Liver (tissue), 9 donors: ENCODE measurements around the gene WDHD1. TPM values are rescaled to one million over a fixed set of nuclear protein-coding genes. Genes with fewer than 3 reads are reported as not detected.

Source experiments
- DNase-seq: peaks from one replicate; pipeline ENCODE4 v3.0.0-alpha.2; 2017; ENCODE audit warnings: low spot score
- H3K27ac ChIP-seq, 2 donors: one replicate each; pipeline ENCODE4 v1.7.0; 2013; ENCODE audit warnings: inconsistent platforms in 2 of 2, low read length in 2 of 2, control low read depth in 1 of 2, low read depth in 1 of 2, mild to moderate bottlenecking in 1 of 2
- H3K27me3 ChIP-seq, 4 donors: one replicate each; pipeline versions ENCODE4 v1.6.1 to v1.7.0; 2013; ENCODE audit warnings: low read length in 3 of 4, inconsistent platforms in 1 of 4, mild to moderate bottlenecking in 1 of 4, moderate library complexity in 1 of 4; ENCODE audit not compliant: control insufficient read depth in 4 of 4, insufficient read depth in 4 of 4
- H3K36me3 ChIP-seq, 4 donors: one replicate each; pipeline versions ENCODE4 v1.6.1 to v1.7.0; 2013; ENCODE audit warnings: low read length in 3 of 4, mild to moderate bottlenecking in 3 of 4, low read depth in 1 of 4, moderate library complexity in 1 of 4; ENCODE audit not compliant: control insufficient read depth in 4 of 4, insufficient read depth in 3 of 4
- H3K4me1 ChIP-seq, 4 donors: one replicate each; pipeline versions ENCODE4 v1.6.1 to v1.7.0; 2013; ENCODE audit warnings: low read length in 3 of 4, mild to moderate bottlenecking in 3 of 4, moderate library complexity in 1 of 4; ENCODE audit not compliant: control insufficient read depth in 4 of 4, insufficient read depth in 4 of 4
- H3K4me3 ChIP-seq, 3 donors: one replicate each; pipeline versions ENCODE4 v1.6.1 to v1.7.0; 2013; ENCODE audit warnings: low read length in 3 of 3, control low read depth in 1 of 3, low read depth in 1 of 3, mild to moderate bottlenecking in 1 of 3
- H3K9ac ChIP-seq, 2 donors: one replicate each; pipeline ENCODE4 v1.7.0; 2013; ENCODE audit warnings: low read length in 2 of 2, mild to moderate bottlenecking in 2 of 2, moderate library complexity in 2 of 2, control low read depth in 1 of 2, low read depth in 1 of 2
- H3K9me3 ChIP-seq, 4 donors: one replicate each; pipeline versions ENCODE4 v1.6.1 to v1.7.0; 2013; ENCODE audit warnings: low read length in 3 of 4; ENCODE audit not compliant: control insufficient read depth in 4 of 4
- ATF3 ChIP-seq: IDR thresholded peaks from 2 replicates; pipeline ENCODE4 v1.6.1; 2016; ENCODE audit warnings: antibody characterized with exemption
- EGR1 ChIP-seq, 2 donors: IDR thresholded peaks; 2 replicates each; pipeline ENCODE4 v1.6.1; 2016 to 2018; ENCODE audit warnings: antibody characterized with exemption in 2 of 2, low read depth in 2 of 2
- FOXA1 ChIP-seq: IDR thresholded peaks from 2 replicates; pipeline ENCODE4 v1.6.1; 2016; ENCODE audit warnings: antibody characterized with exemption
- FOXA2 ChIP-seq: IDR thresholded peaks from 2 replicates; pipeline ENCODE4 v1.6.1; 2016; ENCODE audit warnings: antibody characterized with exemption
- GABPA ChIP-seq, 2 donors: IDR thresholded peaks in 1 of 2; conservative IDR thresholded peaks in 1 of 2; 2 replicates each; pipeline ENCODE4 v1.6.1; 2016; ENCODE audit warnings: antibody characterized with exemption in 2 of 2, mild to moderate bottlenecking in 1 of 2, moderate library complexity in 1 of 2
- HNF4A ChIP-seq, 2 donors: conservative IDR thresholded peaks; 2 replicates each; pipeline ENCODE4 v1.6.1; 2016; ENCODE audit warnings: antibody characterized with exemption in 2 of 2, mild to moderate bottlenecking in 2 of 2
- JUND ChIP-seq, 2 donors: IDR thresholded peaks; 2 replicates each; pipeline ENCODE4 v1.6.1; 2016; ENCODE audit warnings: antibody characterized with exemption in 2 of 2
- NR2F2 ChIP-seq: IDR thresholded peaks from 2 replicates; pipeline ENCODE4 v1.6.1; 2016; ENCODE audit warnings: antibody characterized with exemption
- RAD21 ChIP-seq, 2 donors: IDR thresholded peaks; 2 replicates each; pipeline ENCODE4 v1.6.1; 2016; ENCODE audit warnings: antibody characterized with exemption in 2 of 2, mild to moderate bottlenecking in 2 of 2
- REST ChIP-seq: IDR thresholded peaks from 2 replicates; pipeline ENCODE4 v1.6.1; 2016; ENCODE audit warnings: antibody characterized with exemption, mild to moderate bottlenecking
- RXRA ChIP-seq, 2 donors: IDR thresholded peaks; 2 replicates each; pipeline ENCODE4 v1.6.1; 2017 to 2018; ENCODE audit warnings: antibody characterized with exemption in 2 of 2, mild to moderate bottlenecking in 1 of 2
- SP1 ChIP-seq: IDR thresholded peaks from 2 replicates; pipeline ENCODE4 v1.6.1; 2018; ENCODE audit warnings: antibody characterized with exemption, mild to moderate bottlenecking
- TAF1 ChIP-seq: conservative IDR thresholded peaks from 2 replicates; pipeline ENCODE4 v1.6.1; 2016; ENCODE audit warnings: antibody characterized with exemption, mild to moderate bottlenecking
- YY1 ChIP-seq: IDR thresholded peaks from 2 replicates; pipeline ENCODE4 v1.6.1; 2016; ENCODE audit warnings: antibody characterized with exemption, mild to moderate bottlenecking
- WGBS: extraction: QIAGEN DNeasy Blood & Tissue Kit; methylation state at CpG from one replicate; pipeline ENCODE4 v1.1.7; 2013; 5-methylcytosine and 5-hydroxymethylcytosine counted together
- polyA plus RNA-seq, 2 donors: library from polyadenylated mRNA; stranded (reverse) in 1 of 2; unstranded in 1 of 2; fragments of 200-250 nt in 1 of 2; fragments of >200 nt in 1 of 2; fragmentation: Nextera tagmentation in 1 of 2; extraction: Ambion mirVana in 1 of 2; gene quantifications; one replicate each; pipeline versions ENCODE4 v1.2.1 to v1.2.3, GENCODE V29; 2013 to 2015
- total RNA-seq, 2 donors: library from RNA; depleted of rRNA; stranded (reverse); fragments of >200 nt; gene quantifications; one replicate each; pipeline ENCODE4 v1.2.3, GENCODE V29; 2014
- TF ChIP-seq, protein P1 (sequence below): IDR thresholded peaks from 2 replicates; pipeline ENCODE4 v1.6.1; 2016; ENCODE audit warnings: antibody characterized with exemption
- TF ChIP-seq, protein P2 (sequence below): IDR thresholded peaks from 2 replicates; pipeline ENCODE4 v1.6.1; 2016; ENCODE audit warnings: antibody characterized with exemption
- donor health status: healthy.
- donor health status: healthy.
- donor health status: healthy.
- donor health status: healthy.
- donor health status: healthy.

Gene WDHD1
- total and polyA plus RNA-seq, 4 donors = 0.18 to 14.1 (median 0.42) TPM

- no peak for TF ChIP-seq REST
- TF ChIP-seq SP1 = no peak
These were observed 32.4 kb upstream of the WDHD1 start (continued) for GRCh38 chr14:55059333-55059732.

DNA sequence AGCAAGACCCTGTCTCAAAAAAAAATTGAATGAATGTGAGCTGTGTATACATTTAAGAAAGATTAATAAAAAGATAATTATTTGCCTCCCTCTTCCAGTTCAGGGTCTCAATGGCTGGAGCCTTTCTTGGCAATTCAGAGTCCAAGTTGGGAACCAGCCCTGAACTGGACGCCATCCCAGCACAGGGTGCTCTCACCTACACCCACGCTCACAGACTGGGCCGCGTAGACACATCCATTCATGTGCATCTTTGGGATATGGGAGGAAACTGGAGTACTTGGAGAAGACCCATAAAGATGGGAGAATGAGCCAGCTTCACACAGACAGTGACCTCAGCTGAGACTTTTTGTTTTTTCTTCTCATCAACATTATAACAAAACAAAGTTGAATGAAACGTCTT is 31.0 kb upstream of the WDHD1 start:
- Histone ChIP-seq H3K27ac (no peak overlapping the region), H3K4me1 (peaks cover 4 to 15% (median 7%) of the 10 kb centered on the region in 4 donors), H3K27me3 (no peaks in the 10 kb centered on the region), H3K9ac (no peak overlapping the region), H3K36me3 (peaks cover 2 to 7% (median 5%) of the 10 kb centered on the region in 4 donors), H3K4me3 (no peak overlapping the region), H3K9me3 (no peaks in the 10 kb centered on the region)
- WGBS = 95% methylated on average over 5 of the region's 5 CpGs
- TF ChIP-seq GABPA (IDR thresholded peaks at IDR 0.05 in 1 of 2, conservative IDR thresholded peaks at IDR 0.05 in 1 of 2) (no peak), TAF1 (no peak), FOXA1 (no peak), FOXA2 (no peak), EGR1 (IDR thresholded peaks at IDR 0.05; ENCODE audit: low read depth in 2 of 2) (no peak), RAD21 (IDR thresholded peaks at IDR 0.05) (no peak), YY1 (no peak), JUND (IDR thresholded peaks at IDR 0.05) (no peak), ATF3 (no peak), NR2F2 (no peak)
- DNase-seq = no peak

DNA sequence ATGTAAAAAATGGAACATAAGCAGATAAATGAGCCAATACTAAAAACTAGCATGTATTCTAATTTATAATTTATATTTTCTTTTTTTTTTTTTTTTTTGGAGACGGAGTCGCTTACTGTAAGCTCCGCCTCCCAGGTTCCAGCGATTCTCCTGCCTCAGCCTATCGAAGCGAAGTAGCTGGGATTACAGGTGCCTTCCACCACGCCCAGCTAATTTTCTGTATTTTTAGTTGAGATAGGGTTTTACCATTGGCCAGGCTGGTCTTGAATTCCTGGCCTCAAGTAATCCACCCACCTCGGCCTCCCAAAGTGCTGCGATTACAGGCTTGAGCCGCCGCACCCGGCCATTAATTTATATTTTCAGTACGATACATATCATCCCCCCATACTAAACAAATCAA is 27.2 kb upstream of the WDHD1 start:
- H3K4me1 ChIP-seq = peaks cover 8 to 17% (median 14%) of the 10 kb centered on the region in 4 donors
- H3K27ac ChIP-seq = no peak overlapping the region
- H3K9me3 ChIP-seq = no peaks in the 10 kb centered on the region
- no peak for TF ChIP-seq YY1
- no peaks in the 10 kb centered on the region for H3K27me3 ChIP-seq
- DNase-seq = no peak
- WGBS = 98% methylated on average over 13 of the region's 13 CpGs
- H3K4me3 ChIP-seq = no peak overlapping the region
- H3K9ac ChIP-seq = no peak overlapping the region
- H3K36me3 ChIP-seq = peaks cover 0 to 4% (median 1%) of the 10 kb centered on the region in 4 donors

- Histone ChIP-seq H3K9me3 (no peaks in the 10 kb centered on the region), H3K4me1 (peaks cover 8 to 17% (median 14%) of the 10 kb centered on the region in 4 donors), H3K27ac (no peak overlapping the region), H3K27me3 (no peaks in the 10 kb centered on the region), H3K4me3 (no peak overlapping the region), H3K9ac (no peak overlapping the region), H3K36me3 (peaks cover 0 to 4% (median 1%) of the 10 kb centered on the region in 4 donors)
- DNase-seq = no peak
- 83% methylated on average over 7 of the region's 7 CpGs for WGBS
- TF ChIP-seq TAF1 = no peak
- no peak for TF ChIP-seq ATF3
- TF ChIP-seq FOXA1 = no peak
- TF ChIP-seq RAD21 (IDR thresholded peaks at IDR 0.05) = no peak
- no peak for TF ChIP-seq GABPA (IDR thresholded peaks at IDR 0.05 in 1 of 2, conservative IDR thresholded peaks at IDR 0.05 in 1 of 2)
- TF ChIP-seq FOXA2 = no peak
- TF ChIP-seq, protein P1, sequence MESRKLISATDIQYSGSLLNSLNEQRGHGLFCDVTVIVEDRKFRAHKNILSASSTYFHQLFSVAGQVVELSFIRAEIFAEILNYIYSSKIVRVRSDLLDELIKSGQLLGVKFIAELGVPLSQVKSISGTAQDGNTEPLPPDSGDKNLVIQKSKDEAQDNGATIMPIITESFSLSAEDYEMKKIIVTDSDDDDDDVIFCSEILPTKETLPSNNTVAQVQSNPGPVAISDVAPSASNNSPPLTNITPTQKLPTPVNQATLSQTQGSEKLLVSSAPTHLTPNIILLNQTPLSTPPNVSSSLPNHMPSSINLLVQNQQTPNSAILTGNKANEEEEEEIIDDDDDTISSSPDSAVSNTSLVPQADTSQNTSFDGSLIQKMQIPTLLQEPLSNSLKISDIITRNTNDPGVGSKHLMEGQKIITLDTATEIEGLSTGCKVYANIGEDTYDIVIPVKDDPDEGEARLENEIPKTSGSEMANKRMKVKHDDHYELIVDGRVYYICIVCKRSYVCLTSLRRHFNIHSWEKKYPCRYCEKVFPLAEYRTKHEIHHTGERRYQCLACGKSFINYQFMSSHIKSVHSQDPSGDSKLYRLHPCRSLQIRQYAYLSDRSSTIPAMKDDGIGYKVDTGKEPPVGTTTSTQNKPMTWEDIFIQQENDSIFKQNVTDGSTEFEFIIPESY = no peak
- no peak for TF ChIP-seq HNF4A (conservative IDR thresholded peaks at IDR 0.05)
- TF ChIP-seq RXRA (IDR thresholded peaks at IDR 0.05) = no peak
- no peak for TF ChIP-seq EGR1 (IDR thresholded peaks at IDR 0.05; ENCODE audit: low read depth in 2 of 2)
- no peak for TF ChIP-seq REST
- TF ChIP-seq JUND (IDR thresholded peaks at IDR 0.05) = no peak
- TF ChIP-seq, protein P2, sequence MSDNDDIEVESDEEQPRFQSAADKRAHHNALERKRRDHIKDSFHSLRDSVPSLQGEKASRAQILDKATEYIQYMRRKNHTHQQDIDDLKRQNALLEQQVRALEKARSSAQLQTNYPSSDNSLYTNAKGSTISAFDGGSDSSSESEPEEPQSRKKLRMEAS = no peak
These were observed 26.6 kb upstream of the WDHD1 start for GRCh38 chr14:55053500-55053899.
